Mucosa of descending colon (tissue), 3 donors: ENCODE results near the gene TMEM151A. TPM values are rescaled to one million over a fixed set of nuclear protein-coding genes. Genes with fewer than 3 reads are reported as not detected.

Source experiments
- ATAC-seq: fragments of 200-7000 bp; cut with Tn5 transposase; one replicate; pipeline ENCODE4 v1.9.1; 2020; ENCODE audit warnings: mild to moderate bottlenecking, moderate library complexity
- DNase-seq, 3 donors: peaks; one replicate each; pipeline ENCODE4 v3.0.0-alpha.2; 2020
- H3K36me3 ChIP-seq: fragments of 200-600 bp; one replicate; pipeline ENCODE4 v1.8.0; 2021; ENCODE audit warnings: low read depth, mild to moderate bottlenecking
- H3K4me1 ChIP-seq: fragments of 200-600 bp; one replicate; pipeline ENCODE4 v1.8.0; 2021; ENCODE audit warnings: low read depth, mild to moderate bottlenecking
- H3K4me3 ChIP-seq: fragments of 200-600 bp; one replicate; pipeline ENCODE4 v1.8.0; 2021; ENCODE audit warnings: mild to moderate bottlenecking
- H3K9me3 ChIP-seq: fragments of 200-600 bp; one replicate; pipeline ENCODE4 v1.8.0; 2021; ENCODE audit warnings: mild to moderate bottlenecking
- intact Hi-C, 2 donors: fragments of 100-400 bp; cut with DNase I in 1 of 2; cut with micrococcal nuclease in 1 of 2; formaldehyde crosslinking; loops; one replicate each; pipeline versions ENCODE4 v1.11.0 to v1.11.1; 2022; cut with DNase I, micrococcal nuclease
- total RNA-seq, 3 donors: library from RNA; stranded (reverse); fragmentation: NEBNext Ultra II Directional in 2 of 3; extraction: Animal tissue kit (Norgen Biotek cat#: 25700) in 2 of 3; gene quantifications; one replicate each; pipeline versions ENCODE4 v1.2.1 to v1.2.4, GENCODE V29; 2021 to 2023
- TF ChIP-seq, protein P1 (sequence below): fragments of 200-600 bp; IDR thresholded peaks from one replicate; pipeline ENCODE4 v1.8.0; 2022; ENCODE audit warnings: antibody characterized with exemption, mild to moderate bottlenecking
- donor health status: DM: no; HTN: no; CAD: no; lungs with moderate emphysema.
- donor health status: DM: no; HTN: no; CAD: no.
- donor health status: DM: no; HTN: yes; CAD: no.

TMEM151A gene
- total RNA-seq, 3 donors from 2014 or later = 0.17 to 0.38 (median 0.27) TPM

GRCh38 chr11:66287889-66288670 lies 3.6 kb upstream of the TMEM151A start:
- H3K4me1 ChIP-seq = peaks cover 31% of the 10 kb centered on the region
- no peaks in the 10 kb centered on the region for H3K9me3 ChIP-seq
- intact Hi-C loops = no loop called here
- peak overlapping the region; percentile 86 for H3K4me3 ChIP-seq
- H3K36me3 ChIP-seq = no peaks in the 10 kb centered on the region
- DNase-seq = peak in 2 of 3 donors; percentile 49 to 58
- TF ChIP-seq, protein P1, sequence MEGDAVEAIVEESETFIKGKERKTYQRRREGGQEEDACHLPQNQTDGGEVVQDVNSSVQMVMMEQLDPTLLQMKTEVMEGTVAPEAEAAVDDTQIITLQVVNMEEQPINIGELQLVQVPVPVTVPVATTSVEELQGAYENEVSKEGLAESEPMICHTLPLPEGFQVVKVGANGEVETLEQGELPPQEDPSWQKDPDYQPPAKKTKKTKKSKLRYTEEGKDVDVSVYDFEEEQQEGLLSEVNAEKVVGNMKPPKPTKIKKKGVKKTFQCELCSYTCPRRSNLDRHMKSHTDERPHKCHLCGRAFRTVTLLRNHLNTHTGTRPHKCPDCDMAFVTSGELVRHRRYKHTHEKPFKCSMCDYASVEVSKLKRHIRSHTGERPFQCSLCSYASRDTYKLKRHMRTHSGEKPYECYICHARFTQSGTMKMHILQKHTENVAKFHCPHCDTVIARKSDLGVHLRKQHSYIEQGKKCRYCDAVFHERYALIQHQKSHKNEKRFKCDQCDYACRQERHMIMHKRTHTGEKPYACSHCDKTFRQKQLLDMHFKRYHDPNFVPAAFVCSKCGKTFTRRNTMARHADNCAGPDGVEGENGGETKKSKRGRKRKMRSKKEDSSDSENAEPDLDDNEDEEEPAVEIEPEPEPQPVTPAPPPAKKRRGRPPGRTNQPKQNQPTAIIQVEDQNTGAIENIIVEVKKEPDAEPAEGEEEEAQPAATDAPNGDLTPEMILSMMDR = no peak
- peak; percentile 9 for ATAC-seq

DNA sequence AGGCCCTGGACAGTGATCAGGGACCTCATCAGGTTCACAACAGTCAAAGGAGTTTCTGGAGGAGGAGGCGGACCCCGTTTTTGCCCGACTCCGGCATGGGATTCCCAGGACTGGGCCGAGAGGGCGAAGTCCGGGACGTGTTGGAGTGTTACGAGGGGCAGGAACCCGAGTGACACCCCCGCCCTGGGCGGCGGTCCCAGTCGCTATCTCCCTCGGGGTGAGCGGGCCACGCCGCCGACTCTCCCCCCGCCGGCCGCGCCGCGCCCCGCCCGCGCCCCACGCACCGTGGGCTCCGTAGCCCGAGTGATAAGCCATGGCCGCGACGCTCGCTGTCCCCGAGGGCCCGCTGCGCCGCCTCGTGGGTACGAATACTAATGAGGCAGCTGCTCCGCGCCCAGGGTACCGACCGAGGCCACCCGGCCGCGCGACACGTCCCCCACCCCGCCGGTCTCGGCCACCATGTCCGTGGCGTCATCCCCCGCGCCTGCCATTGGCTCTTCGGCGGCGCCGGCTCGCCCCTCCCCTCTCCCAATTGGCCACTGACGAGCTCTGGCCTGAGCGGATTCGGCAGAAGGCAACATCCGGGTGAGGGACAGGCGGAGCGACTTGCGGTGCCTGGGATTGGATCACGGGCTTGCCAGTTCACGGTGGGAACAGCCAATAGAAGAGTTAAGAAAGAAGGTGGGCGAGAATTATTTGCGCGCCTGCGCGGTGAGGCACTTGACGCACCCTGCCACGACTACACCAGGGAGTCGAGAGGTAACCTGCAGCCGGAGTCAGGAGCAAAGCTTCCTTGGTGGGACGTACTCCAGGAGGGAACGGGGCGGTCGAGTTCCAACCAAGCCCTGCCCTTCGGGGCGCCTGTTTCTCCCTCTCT lies 2.8 kb upstream of the TMEM151A start, which contains the start of gene YIF1A:
YIF1A (minus strand) TSS at position 473 of the 877 bp plus-strand sequence; CDS start at position 315, 158 bp downstream.
- Histone ChIP-seq H3K4me3 (peak within 1 kb of the TSS; percentile 86), H3K36me3 (no peaks in the 10 kb centered on the region), H3K9me3 (no peaks in the 10 kb centered on the region), H3K4me1 (peaks cover 31% of the 10 kb centered on the region)
- intact Hi-C loops = no loop called here
- ATAC-seq = peak; percentile 94
- DNase-seq = peak; percentile 97 to 99 (median 98)
- TF ChIP-seq, protein P1 = no peak

DNA sequence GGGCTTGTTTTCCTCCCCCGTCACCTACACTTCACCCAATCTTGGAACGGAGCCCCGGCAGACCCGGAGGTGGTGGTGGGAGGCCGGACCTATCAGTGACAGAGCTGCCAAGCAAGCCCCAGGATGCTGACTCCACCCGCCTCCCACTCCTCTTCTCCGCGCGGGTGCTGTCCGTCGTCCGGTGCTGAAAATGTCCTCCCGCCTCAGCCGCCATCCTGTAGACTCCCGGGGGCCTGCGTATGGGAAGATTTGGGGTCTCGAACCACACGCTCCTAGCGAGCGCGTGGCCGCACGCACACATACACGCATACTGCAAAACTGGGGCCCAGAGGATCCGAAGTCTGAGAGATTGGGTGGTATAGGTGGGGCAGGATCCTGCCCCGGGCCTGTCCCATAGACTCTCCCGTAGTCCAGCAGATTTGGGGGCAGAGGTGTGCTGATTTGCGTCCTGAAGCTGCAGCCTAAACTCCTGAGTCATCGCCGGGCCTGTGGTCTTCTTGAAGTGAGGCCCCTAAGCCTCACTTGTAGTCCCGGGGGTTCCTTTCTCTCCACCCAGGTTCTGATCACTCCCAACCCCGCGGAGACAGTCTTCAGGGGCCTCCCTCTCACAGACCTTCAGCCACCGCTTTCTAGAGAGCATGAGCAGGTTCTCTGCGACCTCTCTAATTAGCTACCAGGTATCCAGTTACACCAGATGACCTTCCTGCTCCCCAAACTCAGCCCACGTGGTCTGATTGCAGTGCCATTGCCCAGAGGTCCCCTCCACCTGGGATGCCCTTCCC lies 2.0 kb upstream of the TMEM151A start:
- no peaks in the 10 kb centered on the region for H3K36me3 ChIP-seq
- TF ChIP-seq, protein P1 = no peak
- H3K4me3 ChIP-seq = peak overlapping the region; percentile 86
- peaks cover 31% of the 10 kb centered on the region for H3K4me1 ChIP-seq
- ATAC-seq = peak; percentile 54
- H3K9me3 ChIP-seq = no peaks in the 10 kb centered on the region
- peak in 2 of 3 donors; percentile 81 to 86 for DNase-seq
- intact Hi-C loops = no loop called here

DNA sequence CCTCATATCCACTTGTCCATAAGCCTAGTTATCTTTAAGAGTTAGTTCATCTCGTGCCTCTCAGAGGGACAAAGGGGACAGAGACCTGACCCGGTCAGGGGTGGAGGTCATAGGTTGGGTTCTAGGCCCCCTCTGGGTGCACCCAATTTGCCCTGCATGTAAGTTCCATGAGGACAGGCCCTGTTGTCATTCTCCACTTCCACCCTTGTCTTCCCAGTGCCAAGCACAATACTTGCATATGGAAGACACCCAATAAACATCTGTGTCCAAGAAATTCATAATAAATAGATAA lies 1.4 kb upstream of the TMEM151A start:
- DNase-seq = peak in 1 of 3 donors; percentile 26
- Histone ChIP-seq H3K9me3 (no peaks in the 10 kb centered on the region), H3K4me1 (peaks cover 31% of the 10 kb centered on the region), H3K36me3 (no peaks in the 10 kb centered on the region), H3K4me3 (no peak overlapping the region)
- TF ChIP-seq, protein P1 = no peak
- intact Hi-C loops = no loop called here
- ATAC-seq = no peak

DNA sequence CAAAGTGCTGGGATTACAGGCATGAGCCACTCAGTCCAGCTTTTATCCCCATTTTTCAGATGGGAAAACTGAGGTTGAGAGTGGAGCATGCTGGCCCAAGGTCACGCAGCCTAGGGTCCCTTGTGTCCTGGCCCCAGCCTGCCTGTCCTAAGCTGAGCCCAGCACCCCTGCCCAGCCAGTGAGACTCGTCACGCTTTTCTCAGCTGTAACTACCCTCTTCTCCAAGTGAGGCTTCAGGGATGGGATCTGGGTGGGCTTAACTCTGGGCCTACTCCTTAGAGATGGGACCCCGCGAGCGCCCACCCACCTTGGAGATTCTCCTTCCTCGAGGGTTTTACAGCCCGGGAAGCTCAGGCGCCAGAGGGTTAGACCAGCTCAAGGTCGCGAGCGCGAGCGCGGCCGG lies 390 bp upstream of the TMEM151A start:
- ATAC-seq (no peak), DNase-seq (peak in 1 of 3 donors; percentile 45)
- peaks cover 31% of the 10 kb centered on the region for H3K4me1 ChIP-seq
- intact Hi-C loops = no loop called here
- TF ChIP-seq, protein P1 = no peak
- no peaks in the 10 kb centered on the region for H3K9me3 ChIP-seq
- no peak overlapping the region for H3K4me3 ChIP-seq
- no peaks in the 10 kb centered on the region for H3K36me3 ChIP-seq
